ACC112 (cell line): ENCODE data around the gene PEAK3.

Experiments
- H2AFZ ChIP-seq: fragments of 200-600 bp; sonication (generic); one replicate; pipeline ENCODE4 v1.6.0; 2017; ENCODE audit warnings: antibody characterized with exemption, low read length; ENCODE audit not compliant: unreplicated experiment
- H3K27ac ChIP-seq: fragments of 200-600 bp; sonication (generic); 2 replicates; pipeline ENCODE4 v1.5.1; 2014; ENCODE audit warnings: low read depth, mild to moderate bottlenecking, antibody characterized with exemption, low read length, moderate library complexity
- H3K27me3 ChIP-seq: fragments of 200-600 bp; sonication (generic); 2 replicates; pipeline ENCODE4 v1.6.1; 2014; ENCODE audit warnings: mild to moderate bottlenecking, antibody characterized with exemption, low read length, moderate library complexity, mixed read lengths; ENCODE audit not compliant: insufficient read depth
- H3K36me3 ChIP-seq: fragments of 200-600 bp; sonication (generic); 2 replicates; pipeline ENCODE4 v1.6.1; 2016; ENCODE audit warnings: mild to moderate bottlenecking, antibody characterized with exemption, low read length, moderate library complexity, mixed read lengths; ENCODE audit not compliant: insufficient read depth
- H3K4me1 ChIP-seq: fragments of 200-600 bp; sonication (generic); one replicate; pipeline ENCODE4 v1.6.1; 2016; ENCODE audit warnings: low read length, mixed read lengths; ENCODE audit not compliant: insufficient read depth, unreplicated experiment, control insufficient read depth
- H3K4me3 ChIP-seq: fragments of 200-600 bp; sonication (generic); 2 replicates; pipeline ENCODE4 v1.5.1; 2014; ENCODE audit warnings: mild to moderate bottlenecking, low read depth, low read length
- H3K79me2 ChIP-seq: fragments of 200-600 bp; sonication (generic); one replicate; pipeline ENCODE4 v1.6.0; 2016; ENCODE audit warnings: low read length; ENCODE audit not compliant: control insufficient read depth, unreplicated experiment, insufficient read depth

PEAK3 gene

GRCh38 chr19:2248136-2249009 is 33.6 kb downstream of the PEAK3 start:
- no peaks in the 10 kb centered on the region for H3K27me3 ChIP-seq
- H3K4me1 ChIP-seq, result peaks cover 8% of the 10 kb centered on the region
- H3K36me3 ChIP-seq, result 0 out of 2 replicates have a peak, but pooled peaks cover 2% of the 10 kb centered on the region
- peaks cover 8% of the 10 kb centered on the region for H3K79me2 ChIP-seq
- H3K4me3 ChIP-seq, result no peak overlapping the region
- no peak overlapping the region for H3K27ac ChIP-seq
- no peak overlapping the region for H2AFZ ChIP-seq

GRCh38 chr19:2247433-2248101 is 34.4 kb downstream of the PEAK3 start:
- Histone ChIP-seq H3K4me1 (peaks cover 8% of the 10 kb centered on the region), H3K36me3 (0 out of 2 replicates have a peak, but pooled peaks cover 2% of the 10 kb centered on the region)

GRCh38 chr19:2246801-2247361 is 35.1 kb downstream of the PEAK3 start:
- Histone ChIP-seq H3K79me2 (peaks cover 23% of the 10 kb centered on the region), H3K4me3 (no peak overlapping the region), H3K36me3 (0 out of 2 replicates have a peak, but pooled peaks cover 2% of the 10 kb centered on the region), H2AFZ (no peak overlapping the region), H3K27ac (no peak overlapping the region), H3K27me3 (no peaks in the 10 kb centered on the region), H3K4me1 (peaks cover 8% of the 10 kb centered on the region)

More at GRCh38 chr19:2247433-2248101, 34.4 kb downstream of the PEAK3 start:
- Histone ChIP-seq H3K27me3 (no peaks in the 10 kb centered on the region), H3K4me3 (no peak overlapping the region), H3K27ac (no peak overlapping the region), H3K79me2 (peaks cover 16% of the 10 kb centered on the region), H2AFZ (no peak overlapping the region)

DNA sequence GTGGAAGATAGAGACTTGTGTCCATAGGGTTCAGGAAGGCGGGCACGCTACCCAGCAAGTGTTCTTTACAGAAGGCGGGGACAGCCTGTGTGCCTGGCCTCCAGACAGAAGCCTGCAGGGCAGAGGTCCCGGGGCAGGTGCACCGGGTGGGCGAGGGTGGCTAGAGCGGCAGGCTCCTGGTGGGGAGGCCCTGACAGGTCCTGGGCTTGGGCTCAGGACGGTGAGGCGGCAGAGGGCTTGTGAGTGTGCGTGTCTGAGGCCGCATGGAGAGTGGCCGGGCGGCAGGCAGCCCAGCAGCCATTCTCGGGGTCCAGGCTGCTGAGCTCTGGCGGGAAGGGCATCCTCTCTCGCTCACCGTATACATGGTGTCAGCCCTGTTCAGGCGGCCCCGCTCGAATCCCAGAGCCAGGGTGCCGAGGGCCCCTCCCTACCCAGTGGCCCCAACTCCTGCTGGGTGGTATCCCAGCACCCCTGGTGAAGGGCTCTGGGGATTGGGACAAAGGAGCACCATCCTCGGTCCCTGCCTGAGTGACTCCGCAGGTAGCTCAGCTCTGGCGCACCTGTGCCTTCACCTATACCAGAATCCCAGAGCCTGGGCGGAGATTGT is 35.9 kb downstream of the PEAK3 start:
- Histone ChIP-seq H3K4me1 (peaks cover 8% of the 10 kb centered on the region), H3K4me3 (no peak overlapping the region), H3K27me3 (no peaks in the 10 kb centered on the region), H2AFZ (no peak overlapping the region), H3K27ac (no peak overlapping the region), H3K79me2 (peaks cover 31% of the 10 kb centered on the region), H3K36me3 (0 out of 2 replicates have a peak, but pooled peaks cover 2% of the 10 kb centered on the region)

- Histone ChIP-seq H3K27ac (no peak overlapping the region), H3K27me3 (no peaks in the 10 kb centered on the region), H3K36me3 (0 out of 2 replicates have a peak, but pooled peaks cover 2% of the 10 kb centered on the region), H3K4me1 (peaks cover 15% of the 10 kb centered on the region), H2AFZ (no peak overlapping the region), H3K79me2 (peaks cover 39% of the 10 kb centered on the region), H3K4me3 (no peak overlapping the region)
Measured at GRCh38 chr19:2245273-2245672, 36.7 kb downstream of the PEAK3 start.

DNA sequence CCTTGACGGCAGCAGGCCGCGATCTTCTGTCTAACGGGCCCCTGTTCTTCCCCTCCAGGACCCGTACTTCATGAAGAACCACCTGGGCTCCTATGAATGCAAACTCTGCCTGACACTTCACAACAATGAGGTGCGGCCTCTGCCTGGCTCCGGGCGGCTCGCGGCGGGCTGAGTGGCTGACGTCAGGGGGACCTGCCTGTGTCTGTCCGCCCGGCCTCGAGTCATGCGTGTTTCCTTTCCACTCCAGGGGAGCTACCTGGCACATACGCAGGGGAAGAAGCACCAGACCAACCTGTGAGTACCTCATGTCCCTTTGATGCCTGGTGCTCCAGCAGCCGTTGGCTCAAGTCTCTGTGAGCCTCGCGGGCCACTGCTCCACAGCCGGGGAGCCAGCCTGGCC is 37.5 kb downstream of the PEAK3 start:
- Histone ChIP-seq H3K79me2 (peaks cover 47% of the 10 kb centered on the region), H3K27me3 (no peaks in the 10 kb centered on the region), H3K27ac (no peak overlapping the region), H3K4me3 (no peak overlapping the region), H3K4me1 (peaks cover 16% of the 10 kb centered on the region), H2AFZ (no peak overlapping the region), H3K36me3 (0 out of 2 replicates have a peak, but pooled peaks cover 2% of the 10 kb centered on the region)

- no peak overlapping the region for H3K4me3 ChIP-seq
- peaks cover 16% of the 10 kb centered on the region for H3K4me1 ChIP-seq
- H3K36me3 ChIP-seq, result 0 out of 2 replicates have a peak, but pooled peaks cover 2% of the 10 kb centered on the region
- H3K27me3 ChIP-seq, result no peaks in the 10 kb centered on the region
- no peak overlapping the region for H3K27ac ChIP-seq
- no peak overlapping the region for H2AFZ ChIP-seq
- H3K79me2 ChIP-seq, result peaks cover 51% of the 10 kb centered on the region
Measured at GRCh38 chr19:2244125-2244411, 37.9 kb downstream of the PEAK3 start.

DNA sequence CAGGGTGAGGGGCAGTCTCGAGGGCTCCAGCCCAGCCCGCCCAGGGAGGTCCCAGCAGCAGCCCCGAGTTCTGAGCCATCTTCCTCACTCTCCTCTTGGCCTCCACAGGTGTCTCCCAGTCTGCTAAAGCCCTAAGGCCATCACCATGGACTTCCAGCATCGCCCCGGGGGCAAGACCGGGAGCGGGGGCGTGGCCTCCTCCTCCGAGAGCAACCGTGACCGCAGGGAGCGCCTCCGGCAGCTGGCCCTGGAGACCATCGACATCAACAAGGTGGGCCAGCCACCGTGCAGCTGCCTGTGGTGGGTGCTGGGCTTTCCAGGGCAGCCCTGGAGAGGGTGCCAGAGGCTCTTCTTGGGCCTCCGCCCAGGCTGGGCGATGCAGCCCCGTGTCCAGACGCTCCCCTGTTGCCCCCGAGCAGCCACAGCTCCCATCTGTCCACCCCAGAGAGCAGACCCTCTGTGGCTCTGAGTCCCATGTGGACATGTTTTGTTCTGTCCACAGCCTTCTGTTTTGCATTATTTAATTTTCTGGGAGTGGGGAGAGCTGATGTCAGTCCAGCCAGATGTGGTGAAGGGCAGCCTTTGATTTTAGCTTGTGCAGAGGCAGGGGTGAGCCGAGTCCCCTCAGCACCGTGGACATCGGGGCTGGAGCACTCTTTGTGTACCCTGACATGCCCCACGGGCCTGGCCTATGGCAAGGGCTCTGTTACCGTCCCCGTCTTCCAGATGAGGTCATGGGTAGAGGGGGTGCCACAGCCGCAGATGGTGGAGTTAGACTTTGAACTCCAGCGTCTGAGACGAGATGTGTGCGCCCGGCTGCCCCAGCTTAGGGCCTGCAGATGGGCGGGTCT is 38.5 kb downstream of the PEAK3 start:
- Histone ChIP-seq H3K36me3 (0 out of 2 replicates have a peak, but pooled peaks cover 2% of the 10 kb centered on the region), H3K4me1 (peaks cover 19% of the 10 kb centered on the region), H3K27ac (no peak overlapping the region), H3K4me3 (no peak overlapping the region), H2AFZ (no peak overlapping the region), H3K79me2 (peaks cover 57% of the 10 kb centered on the region), H3K27me3 (no peaks in the 10 kb centered on the region)

DNA sequence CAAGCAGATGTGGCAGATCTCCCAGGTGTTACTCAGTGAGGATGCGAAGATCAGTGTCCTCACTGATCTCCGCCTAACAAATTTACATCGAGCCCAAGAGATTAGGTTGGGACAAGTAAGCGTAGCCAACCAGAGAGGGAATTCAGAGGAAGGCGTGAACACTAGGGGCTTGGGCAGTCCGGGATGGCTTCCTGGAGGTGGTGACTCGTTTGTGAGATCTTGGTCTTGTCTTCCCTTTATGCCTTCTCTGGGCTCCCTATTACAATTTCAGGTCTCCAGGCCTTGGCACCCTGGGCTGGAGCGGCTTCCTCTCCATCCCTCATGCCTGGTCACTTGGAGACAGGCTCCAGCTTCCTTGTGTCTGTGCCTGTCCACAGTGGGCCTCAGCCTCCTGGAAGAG is 39.2 kb downstream of the PEAK3 start:
- no peak overlapping the region for H3K27ac ChIP-seq
- peaks cover 26% of the 10 kb centered on the region for H3K4me1 ChIP-seq
- H3K36me3 ChIP-seq, result 0 out of 2 replicates have a peak, but pooled peaks cover 2% of the 10 kb centered on the region
- H2AFZ ChIP-seq, result no peak overlapping the region
- H3K4me3 ChIP-seq, result no peak overlapping the region
- peaks cover 64% of the 10 kb centered on the region for H3K79me2 ChIP-seq
- no peaks in the 10 kb centered on the region for H3K27me3 ChIP-seq

DNA sequence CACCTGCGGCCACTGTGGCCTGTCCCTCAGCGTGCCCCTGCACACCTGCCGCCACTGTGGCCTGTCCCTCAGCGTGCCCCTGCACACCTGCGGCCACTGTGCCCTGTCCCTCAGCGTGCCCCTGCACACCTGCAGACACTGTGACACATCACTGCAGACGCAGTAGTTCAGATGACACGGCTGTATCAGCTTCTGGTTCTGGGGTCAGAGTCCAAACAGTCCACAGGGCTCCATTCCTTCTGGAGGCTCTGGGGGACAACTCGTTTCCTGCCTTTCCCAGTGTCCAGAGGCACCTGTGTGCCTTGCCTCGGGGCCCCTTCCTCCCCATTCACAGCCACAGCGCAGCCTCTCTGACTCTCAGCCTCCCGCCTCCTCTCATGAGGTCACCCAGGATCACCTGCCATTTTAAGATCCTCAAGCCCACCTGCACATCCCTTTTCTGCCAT is 39.9 kb downstream of the PEAK3 start:
- no peak overlapping the region for H3K27ac ChIP-seq
- H2AFZ ChIP-seq, result no peak overlapping the region
- no peaks in the 10 kb centered on the region for H3K36me3 ChIP-seq
- H3K27me3 ChIP-seq, result no peaks in the 10 kb centered on the region
- H3K4me1 ChIP-seq, result peaks cover 28% of the 10 kb centered on the region
- peaks cover 71% of the 10 kb centered on the region for H3K79me2 ChIP-seq
- H3K4me3 ChIP-seq, result no peak overlapping the region
